ENCODE measurements around the gene RNU6-8.

RNU6-8 gene

DNA sequence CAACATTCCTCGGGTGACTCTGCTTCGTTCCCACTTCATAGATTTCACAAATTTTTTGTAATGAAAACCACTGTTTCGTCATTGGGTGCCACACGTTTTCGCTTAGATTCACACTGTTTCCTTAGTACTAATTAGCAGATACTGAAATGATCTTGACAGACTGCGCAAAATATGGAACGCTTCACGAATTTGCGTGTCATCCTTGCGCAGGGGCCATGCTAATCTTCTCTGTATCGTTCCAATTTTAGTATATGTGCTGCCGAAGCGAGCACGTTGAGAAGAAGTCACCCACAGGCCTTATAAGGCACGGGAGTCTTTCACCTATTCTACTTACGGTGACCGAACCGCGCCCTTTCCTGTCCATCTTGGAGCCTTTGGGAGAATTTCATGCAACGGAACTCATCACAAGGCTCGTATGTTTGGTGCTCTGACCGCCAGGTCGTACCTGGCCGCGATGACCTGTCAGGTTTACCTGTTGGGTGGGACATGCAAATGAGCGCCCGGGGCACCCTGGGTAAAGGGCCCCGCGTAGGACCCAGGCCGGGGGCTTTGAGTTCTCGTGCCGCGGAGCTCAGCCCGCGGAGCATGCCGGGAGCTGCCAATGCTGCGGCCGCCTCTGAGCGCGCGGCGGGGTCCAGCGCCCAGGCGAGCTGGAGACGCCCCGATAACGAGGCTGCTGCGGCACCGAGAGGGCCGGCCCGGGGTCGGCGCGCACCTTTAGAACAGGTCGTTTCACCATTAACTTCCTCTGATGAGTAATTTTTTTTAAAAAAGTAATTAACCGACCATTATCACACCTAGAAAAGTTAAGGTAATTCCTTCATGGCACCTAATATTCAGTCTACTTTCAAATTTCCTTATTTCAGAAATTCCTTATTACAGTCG lies at the start of gene RNU6-8:
TSS of gene RNU6-8 (minus strand) at position 272 of the 885 bp plus-strand sequence.
- DNase-seq (ENCODE audit: low read depth in 2 of 2): peak; percentile 73 to 75

DNA sequence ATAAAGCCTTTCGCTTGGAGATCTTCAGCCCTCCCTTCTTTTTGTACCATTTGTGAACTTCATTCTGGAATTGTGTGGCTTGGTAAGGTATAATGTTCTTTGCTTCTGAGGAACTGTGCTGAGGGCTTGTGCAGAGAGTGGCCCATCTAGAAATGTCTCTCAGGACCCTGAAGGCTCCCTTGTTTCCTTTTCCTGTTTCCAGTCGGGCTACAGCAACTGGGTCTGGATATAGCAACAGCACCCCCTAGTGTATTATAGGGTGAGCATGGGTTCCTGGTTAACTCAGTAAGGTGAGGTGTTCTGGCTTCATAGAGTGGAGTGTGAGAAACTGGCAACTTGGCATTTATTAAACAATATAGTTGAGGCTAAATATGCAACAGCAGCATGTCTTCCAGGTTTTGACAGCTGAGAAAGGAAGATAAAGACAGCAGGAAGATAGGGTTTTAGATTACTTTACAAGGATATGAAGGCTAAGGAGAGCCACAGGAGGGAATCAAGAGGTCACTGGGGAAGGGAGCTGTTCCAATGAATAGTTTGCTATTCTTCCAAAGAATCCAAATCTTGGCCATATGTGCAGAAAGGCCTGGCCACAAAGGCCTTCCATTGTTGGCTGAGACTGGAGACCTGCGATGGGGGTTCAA lies 49.1 kb upstream of the RNU6-8 start:
- peak; percentile 3 to 42 for DNase-seq (ENCODE audit: low read depth in 2 of 2)

DNA sequence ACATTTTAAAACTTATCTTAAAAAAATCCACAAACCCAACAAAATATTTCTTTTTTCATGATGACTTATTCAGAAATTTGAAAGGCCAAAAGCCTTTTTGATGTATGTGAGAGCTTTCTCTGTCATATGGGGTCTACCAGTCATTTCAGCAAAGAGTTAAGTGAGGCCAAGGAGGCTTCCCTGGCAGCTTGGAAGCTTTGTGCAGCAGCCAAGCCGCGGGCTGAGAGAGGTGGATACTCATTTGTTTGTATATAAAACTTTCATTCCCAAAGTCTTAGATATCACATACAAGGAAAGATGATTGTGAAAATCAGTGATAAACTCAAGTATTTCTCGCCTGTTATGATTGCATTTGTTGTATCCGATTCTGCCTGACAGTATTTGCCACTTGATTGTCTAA lies 48.5 kb upstream of the RNU6-8 start:
- no peak for DNase-seq (ENCODE audit: low read depth in 2 of 2)

DNA sequence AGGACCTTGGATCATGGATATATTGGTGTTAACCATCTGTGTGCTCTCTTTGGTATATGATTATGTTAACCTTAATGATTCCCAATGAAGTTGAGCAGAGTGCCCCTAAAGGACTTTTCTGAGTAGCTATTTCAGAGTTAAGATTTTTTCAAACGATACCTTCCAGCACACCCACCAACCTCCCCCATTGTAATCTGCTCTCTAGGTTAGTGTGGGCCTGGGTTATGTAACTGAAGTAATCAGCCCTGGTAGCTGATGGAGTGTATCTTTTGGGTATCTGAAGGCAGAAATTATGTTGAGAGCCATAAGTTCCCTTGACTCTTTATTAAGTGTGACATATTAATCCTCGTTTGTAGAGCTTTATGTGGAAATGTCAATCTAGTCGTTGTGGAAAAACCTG lies 47.6 kb upstream of the RNU6-8 start:
- DNase-seq (ENCODE audit: low read depth in 2 of 2): no peak

DNA sequence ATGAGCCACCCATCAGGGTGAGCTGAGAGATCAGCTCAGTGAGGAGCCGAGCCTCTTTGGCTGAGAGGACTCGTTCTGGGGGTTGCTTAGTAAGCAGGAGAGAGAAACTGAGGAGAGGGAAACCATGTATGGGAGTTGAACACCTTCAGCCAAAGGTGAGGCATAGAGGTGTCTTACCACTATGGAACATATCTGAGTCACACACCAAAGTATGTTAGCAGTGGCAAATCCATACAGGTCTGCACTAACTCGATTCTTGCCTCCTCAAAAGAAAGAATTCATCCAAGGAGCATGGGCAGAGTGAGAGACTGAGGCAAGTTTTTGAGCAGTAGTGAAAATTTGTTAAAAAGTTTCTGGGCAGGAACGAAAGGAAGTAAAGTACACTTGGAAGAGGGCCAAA lies 46.7 kb upstream of the RNU6-8 start:
- DNase-seq (ENCODE audit: low read depth in 2 of 2): no peak

DNA sequence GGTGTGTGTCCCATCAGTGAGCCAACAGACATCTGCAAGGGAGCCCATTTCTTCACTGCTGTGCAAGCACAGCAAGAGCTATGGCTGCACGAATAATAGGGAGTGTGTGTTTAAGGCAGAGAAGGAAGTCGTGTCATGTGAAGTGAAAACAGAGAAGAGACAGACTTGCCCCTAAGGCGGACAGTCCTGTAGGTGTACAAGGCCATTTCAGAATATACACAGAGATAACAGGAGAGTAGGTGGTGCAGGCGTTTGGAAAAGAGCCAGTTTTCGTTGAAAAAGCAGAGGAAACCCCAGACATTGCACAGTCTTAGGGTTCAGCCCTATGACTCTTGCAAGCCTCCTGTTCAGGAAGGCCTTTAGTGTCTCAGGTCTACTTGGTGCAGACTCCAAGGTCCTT lies 46.3 kb upstream of the RNU6-8 start:
- DNase-seq (ENCODE audit: low read depth in 2 of 2): no peak

DNA sequence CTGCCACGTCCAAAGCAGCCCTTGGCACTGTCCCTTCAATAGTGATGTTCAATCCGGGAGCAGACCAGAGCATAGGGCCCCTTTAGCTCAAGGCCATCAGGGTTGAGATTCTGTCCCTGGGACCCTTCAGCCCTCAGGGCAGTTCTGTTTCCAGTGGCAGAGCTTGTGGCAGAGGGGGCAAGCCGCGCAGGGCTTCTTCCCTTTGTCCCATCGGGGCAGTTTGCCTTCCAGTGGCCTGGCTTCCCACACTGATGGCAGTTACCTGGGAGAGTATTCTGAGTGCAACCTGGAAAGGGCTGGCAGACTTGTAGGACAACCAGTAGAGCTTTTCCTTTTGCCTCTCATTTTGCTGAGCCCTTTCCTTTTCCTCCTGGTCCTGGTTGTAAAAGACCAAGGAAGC lies 43.7 kb upstream of the RNU6-8 start:
- no peak for DNase-seq (ENCODE audit: low read depth in 2 of 2)

DNA sequence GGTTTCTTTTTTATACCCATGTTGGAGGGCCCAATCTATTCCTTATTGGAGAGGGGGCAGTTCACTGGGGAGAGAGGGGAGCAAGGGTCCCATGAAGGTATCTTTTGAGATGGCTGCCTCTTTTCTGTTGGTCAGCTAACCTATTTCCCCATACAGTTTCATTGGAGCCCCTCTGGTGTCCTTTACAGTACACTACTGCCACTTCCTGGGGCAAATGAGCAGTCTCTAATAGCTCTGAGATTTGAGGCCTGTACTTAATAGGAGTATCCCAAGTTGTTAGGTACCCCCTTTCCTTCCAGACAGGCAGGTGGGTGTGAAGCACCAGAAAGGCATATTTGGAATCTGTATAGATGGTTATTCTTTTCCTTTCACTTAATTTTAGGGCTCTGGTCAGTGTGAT lies 41.3 kb upstream of the RNU6-8 start:
- DNase-seq (ENCODE audit: low read depth in 2 of 2): no peak

DNA sequence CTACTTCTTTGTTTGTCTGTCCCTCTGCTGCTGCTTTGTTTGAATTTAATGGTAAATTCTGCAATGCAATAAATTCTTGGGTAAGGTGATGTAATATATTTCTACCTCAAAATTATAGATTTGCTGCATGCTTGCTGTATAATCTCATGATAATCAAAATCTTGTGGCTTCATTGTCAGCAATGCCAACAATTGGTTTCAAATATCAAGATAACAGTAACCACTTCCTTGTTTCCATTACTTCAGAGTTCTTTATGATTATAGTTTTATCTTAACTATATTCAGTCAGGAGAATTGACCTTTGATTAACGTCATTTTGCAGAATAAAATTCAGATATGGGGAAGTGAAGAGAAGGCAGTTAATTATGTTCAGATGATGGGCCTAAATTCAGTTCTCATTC lies 30.2 kb upstream of the RNU6-8 start:
- DNase-seq (ENCODE audit: low read depth in 2 of 2): no peak

DNA sequence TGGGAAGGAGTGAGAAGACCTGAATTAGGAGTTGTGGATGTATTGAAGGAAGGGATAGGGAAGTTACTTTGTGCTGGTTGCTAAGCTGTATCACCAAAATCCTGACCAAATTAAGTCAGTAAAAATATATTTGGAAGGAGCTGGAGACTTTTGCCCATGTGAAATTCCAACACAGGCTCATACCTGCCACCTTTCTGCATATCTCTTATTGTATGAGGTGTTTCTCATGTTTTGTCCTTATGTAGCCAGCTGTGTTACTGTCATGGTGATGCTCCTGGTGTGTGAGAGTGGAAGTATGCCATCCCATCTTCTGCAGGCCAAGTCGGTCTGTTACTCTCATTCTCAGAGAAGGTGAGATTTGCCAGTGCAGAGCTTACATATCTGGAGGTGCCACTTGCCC lies 29.4 kb upstream of the RNU6-8 start:
- no peak for DNase-seq (ENCODE audit: low read depth in 2 of 2)

DNA sequence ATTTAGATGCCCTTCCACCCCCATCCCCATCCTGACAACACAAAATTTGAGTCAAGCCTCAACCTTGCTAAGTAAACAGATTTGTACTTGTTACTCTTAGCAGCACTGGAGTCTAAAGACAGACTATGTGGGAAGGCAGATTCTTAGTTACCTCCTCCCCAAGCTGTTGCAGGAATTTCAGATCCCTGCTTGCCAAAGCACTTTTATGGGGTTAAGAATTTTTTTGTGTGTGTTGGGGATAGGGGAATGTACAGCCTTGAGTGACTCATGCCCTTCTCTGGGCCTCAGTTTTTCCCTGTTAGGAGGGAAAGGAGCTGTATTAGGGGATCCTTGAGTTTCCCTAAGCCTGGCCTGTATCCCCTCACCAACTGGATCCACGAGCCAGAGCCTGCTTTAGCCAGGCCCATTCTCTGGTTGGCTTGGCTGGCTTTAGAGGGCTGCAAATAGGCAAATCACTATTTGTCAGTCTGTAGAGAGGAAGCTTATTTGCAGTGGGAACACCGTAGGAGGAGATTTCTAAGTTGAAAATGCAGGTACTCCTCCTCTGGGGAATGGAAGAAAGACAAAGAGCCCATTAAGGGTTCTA lies 27.7 kb upstream of the RNU6-8 start:
- DNase-seq (ENCODE audit: low read depth in 2 of 2): no peak

DNA sequence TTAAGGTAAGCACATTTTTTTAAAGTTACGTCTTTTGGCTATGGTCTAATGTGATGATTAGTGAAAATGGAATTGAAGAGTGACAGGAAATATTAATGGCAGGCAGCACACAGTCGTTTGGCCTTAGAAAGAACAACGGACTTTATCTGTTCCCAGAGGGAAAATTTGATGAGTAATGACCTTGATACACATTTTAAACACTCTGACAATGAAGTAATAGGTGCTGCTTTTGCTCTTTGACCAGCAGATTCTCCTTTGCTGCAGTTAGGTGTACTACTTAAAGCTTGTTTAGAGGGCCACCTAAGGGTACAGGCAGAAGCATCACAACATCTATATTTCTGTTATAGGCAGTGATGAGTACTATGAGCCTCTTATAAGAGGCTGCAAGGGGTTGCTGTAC lies 27.1 kb upstream of the RNU6-8 start:
- DNase-seq (ENCODE audit: low read depth in 2 of 2): no peak

DNA sequence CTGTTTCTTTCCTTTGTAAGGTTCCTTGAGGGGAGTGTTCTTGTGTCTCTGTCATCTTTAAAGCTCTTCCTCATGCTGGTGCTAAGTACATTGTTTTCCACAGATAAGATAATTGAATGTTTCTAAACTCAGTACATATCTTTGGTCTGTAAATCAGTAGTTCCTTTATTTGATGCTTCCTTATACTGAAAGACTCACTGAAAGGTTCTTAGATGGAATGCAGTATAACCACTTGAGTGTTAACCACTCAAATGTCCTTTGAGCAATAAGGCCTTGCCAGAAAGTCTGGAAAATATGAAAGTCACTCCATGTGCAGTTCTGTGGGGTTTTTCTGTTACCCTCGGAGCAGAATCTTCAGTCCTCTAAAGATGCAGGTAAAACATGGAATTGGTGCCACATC lies 23.0 kb upstream of the RNU6-8 start:
- no peak for DNase-seq (ENCODE audit: low read depth in 2 of 2)

DNA sequence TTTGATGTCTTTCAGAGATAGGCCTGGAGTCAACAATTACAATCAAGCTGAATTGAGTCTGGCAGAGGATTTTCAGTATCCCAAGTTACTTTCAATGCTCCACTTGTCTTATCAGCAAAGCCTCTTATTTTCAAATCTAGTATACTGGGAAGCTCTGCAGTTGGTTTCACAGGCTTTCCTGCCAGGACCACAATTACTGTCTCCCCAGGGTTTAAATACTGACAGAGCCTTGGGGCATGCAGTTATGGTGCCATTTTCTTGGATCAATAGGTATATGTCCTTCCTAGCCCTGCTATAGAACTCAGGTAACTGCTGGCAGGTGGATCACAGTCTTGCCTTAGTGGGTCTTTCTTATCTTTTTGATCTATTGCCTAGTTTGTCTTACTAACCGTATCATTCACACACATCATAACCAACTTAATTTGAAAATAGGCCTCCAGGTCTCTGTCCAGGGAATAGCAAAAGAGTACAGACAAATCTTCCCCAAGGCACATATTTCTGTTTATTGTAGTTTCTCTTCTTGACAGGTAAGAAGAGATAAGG lies 22.4 kb upstream of the RNU6-8 start:
- no peak for DNase-seq (ENCODE audit: low read depth in 2 of 2)

DNA sequence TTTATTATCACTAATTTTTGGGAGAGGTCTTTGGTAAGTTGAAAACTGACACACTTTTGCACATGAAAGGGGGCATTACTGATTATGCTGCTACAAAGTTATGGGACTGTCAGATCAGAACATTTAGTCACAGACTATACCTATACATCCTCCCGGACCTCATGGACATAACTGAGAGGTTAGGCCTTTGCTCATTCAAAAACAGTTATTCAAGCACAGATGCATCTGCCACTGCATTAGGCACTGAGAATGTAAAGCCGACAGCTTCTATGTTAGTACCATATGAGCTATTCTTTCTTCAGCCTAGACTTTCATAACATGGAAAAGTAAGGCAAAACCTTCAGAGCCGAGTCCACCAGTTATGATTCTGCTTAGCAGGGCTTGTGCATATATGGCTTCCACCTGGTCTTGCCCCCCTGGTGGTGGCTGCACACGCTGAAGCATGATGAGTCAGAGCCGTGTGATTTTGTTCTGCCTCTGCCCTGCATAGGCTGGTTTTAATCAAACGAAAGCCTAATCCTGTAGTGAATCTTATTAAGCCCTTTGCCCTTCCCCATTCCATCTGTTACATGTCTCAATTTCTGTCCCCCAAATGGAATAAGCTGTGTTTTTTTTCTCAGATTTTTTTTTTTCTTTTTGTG lies 21.8 kb upstream of the RNU6-8 start:
- no peak for DNase-seq (ENCODE audit: low read depth in 2 of 2)

DNA sequence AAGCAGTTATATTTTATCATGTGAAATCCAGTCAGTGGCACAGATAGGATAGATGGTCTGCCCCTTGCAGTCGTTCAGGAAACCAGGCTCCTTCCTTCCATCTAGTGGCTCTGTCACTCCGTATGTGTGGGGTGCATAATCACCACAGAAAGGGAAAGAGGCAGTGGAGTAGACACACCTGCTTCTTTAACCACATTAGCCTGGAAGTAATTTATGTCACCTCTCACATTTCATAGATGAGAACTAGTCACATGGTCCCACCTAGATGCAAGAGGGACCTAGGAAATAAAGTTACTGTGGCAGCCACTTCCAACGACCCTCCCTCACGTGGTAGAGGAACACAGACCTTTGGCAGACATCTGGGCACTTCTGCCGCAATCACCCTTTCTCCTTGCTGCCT lies 14.2 kb upstream of the RNU6-8 start:
- DNase-seq (ENCODE audit: low read depth in 2 of 2): no peak

DNA sequence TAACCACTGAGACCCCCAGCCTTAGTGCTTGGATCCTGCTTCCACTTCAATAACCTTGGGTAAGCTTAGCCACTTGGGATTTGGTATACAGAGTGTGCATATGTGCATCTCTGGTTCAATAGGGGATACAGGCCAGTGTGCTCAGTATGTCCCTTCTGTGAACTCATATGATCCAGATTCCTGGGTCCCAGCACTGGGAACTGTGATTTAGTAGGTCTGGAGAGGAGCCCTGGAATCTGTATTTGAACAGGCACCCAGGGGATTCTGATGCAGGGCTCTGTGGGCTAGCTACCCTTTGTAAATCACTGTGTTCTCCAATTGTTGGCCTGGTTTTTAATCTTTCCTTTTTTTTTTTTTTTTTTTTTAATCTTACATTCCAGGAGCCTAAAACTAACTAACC lies 9.8 kb upstream of the RNU6-8 start:
- no peak for DNase-seq (ENCODE audit: low read depth in 2 of 2)

DNA sequence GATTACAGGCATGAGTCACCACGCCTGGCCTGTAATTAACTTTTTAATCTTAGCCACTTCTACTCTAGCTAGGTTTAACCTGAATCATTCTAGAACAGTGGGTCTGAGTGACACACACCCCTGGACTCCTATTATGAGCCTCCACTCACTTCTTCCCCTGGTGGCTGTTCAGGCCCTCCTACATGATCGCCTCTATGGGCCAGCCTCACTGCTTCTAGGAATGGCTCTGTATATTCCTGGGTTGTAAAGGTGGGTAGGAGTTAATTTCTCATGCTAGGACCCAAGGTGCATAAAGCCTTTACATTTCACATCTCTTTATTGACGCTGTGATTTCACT lies 8.0 kb upstream of the RNU6-8 start:
- no peak for DNase-seq (ENCODE audit: low read depth in 2 of 2)

DNA sequence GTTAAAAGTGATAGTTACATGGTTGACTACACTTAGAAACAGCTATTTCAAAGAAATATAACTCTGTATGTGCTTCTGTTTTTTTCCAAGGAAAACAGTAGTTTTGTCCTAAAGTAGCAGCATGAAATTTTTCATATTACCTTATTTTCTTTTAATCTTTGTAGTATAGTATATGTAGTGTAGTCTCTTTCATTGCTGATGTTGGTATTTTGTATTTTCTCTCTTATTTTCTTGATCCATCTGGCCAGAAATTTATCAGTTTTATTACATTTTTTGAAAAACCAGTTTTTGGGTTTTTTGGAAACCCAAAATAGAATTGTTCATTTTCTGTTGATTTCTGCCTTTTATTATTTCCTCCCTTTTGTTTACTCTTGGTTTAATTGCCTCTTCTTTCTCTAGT lies 6.4 kb upstream of the RNU6-8 start:
- DNase-seq (ENCODE audit: low read depth in 2 of 2): no peak

DNA sequence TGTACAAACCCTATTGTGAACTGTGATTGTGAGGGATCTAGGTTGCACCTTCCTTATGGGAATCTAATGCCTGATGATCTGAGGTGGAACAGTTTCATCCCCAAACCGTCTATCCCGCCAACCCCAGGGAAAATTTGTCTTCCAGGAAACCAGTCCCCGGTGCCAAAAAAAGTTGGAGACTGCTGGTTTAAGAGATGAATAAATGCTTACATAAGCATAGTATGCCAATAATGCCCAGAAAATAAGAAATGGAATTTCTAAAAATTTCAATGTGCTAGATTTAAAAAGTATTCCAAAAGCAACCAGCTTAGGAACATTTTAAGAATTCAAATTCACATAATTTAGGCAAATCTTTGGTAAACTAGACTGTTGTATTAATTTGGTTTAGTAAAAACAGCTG lies 5.4 kb upstream of the RNU6-8 start:
- DNase-seq (ENCODE audit: low read depth in 2 of 2): no peak

DNA sequence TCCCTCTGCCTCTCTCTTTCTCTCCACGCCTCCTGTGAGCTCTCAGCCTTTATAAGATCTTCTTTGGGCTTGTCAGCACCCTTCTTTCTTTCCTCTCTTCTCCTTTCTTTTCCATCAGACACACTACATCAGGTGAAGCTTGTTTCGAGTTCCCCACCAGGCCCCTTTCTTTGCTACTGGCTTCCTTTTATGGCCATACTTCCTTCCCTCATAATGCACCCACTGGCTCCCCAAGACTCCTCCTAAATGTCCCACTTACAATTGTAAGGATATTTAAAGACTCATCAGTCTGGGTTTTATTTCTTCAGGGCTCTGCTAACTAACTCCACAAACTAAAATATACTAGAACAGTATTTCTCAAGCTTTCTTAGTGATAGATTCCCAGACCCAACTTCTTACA lies 3.5 kb upstream of the RNU6-8 start:
- no peak for DNase-seq (ENCODE audit: low read depth in 2 of 2)

DNA sequence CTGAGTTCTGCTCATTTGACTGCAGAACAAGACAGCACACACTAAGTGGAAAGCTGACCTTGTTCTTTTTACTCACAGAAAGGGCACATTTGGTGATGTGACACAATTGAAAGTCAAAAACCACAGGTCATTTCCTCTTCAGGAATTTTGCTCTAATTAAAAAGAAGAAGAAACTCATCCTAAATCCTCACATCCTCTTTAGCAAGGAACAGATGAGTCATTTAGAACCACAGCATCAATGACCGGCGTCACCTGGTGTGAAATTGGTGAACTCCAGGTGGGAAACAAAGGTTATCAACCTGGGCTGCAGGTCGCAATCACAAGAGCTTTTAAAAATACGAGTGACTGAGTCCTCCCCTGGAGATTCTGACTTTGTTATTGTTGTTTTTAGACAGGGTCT lies 2.9 kb upstream of the RNU6-8 start:
- DNase-seq (ENCODE audit: low read depth in 2 of 2): no peak

DNA sequence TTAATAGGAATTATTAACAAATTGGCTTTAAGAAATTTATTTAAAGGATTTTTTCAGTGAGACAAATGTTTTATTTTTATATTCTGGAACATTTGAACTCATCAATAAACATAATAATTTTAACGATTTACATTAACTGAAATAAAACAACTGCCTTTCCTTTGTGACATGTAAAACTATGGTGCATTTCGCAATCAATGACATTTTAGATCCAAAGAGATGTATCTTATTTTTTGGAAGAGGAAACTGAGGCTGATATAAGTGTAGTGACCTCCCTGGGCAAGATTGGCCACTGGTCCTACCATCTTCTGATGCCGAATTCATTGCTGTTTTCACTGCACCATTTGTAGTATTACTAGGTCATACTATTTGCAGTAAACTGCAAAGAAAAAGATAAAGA lies 2.5 kb upstream of the RNU6-8 start:
- no peak for DNase-seq (ENCODE audit: low read depth in 2 of 2)

Measured in activated CD4-positive, alpha-beta T cell treated with anti-CD3 and anti-CD28 coated beads for 24 hours (primary cell).